ENCODE measurements around the gene SPAG5. TPM values are rescaled to one million over a fixed set of nuclear protein-coding genes. Genes with fewer than 3 reads are reported as not detected.

Gene SPAG5
- total RNA-seq, 1 donor: 6.2 TPM

GRCh38 chr17:28547096-28547622 is 51.7 kb downstream of the SPAG5 start:
- no peak for DNase-seq (ENCODE audit: low read depth in 2 of 3, low spot score in 2 of 3)

- DNase-seq (ENCODE audit: low read depth in 2 of 3, low spot score in 2 of 3): no peak
These were observed 52.9 kb downstream of the SPAG5 start for GRCh38 chr17:28545787-28546415.

- DNase-seq (ENCODE audit: low read depth in 2 of 3, low spot score in 2 of 3): no peak
These were observed 53.7 kb downstream of the SPAG5 start for GRCh38 chr17:28545141-28545503.

GRCh38 chr17:28544402-28545140 is 54.3 kb downstream of the SPAG5 start:
- no peak for DNase-seq (ENCODE audit: low read depth in 2 of 3, low spot score in 2 of 3)

- no peak for DNase-seq (ENCODE audit: low read depth in 2 of 3, low spot score in 2 of 3)
These were observed 57.4 kb downstream of the SPAG5 start for GRCh38 chr17:28541439-28541838.

GRCh38 chr17:28540231-28540630 is 58.6 kb downstream of the SPAG5 start:
- no peak for DNase-seq (ENCODE audit: low read depth in 2 of 3, low spot score in 2 of 3)

- DNase-seq (ENCODE audit: low read depth in 2 of 3, low spot score in 2 of 3): no peak
These were observed 60.4 kb downstream of the SPAG5 start for GRCh38 chr17:28538296-28538895.

GRCh38 chr17:28537219-28537610 is 61.6 kb downstream of the SPAG5 start:
- DNase-seq (ENCODE audit: low read depth in 2 of 3, low spot score in 2 of 3): no peak

GRCh38 chr17:28536532-28537218 is 62.1 kb downstream of the SPAG5 start:
- DNase-seq (ENCODE audit: low read depth in 2 of 3, low spot score in 2 of 3): no peak

GRCh38 chr17:28534740-28535375 is 64.0 kb downstream of the SPAG5 start:
- DNase-seq (ENCODE audit: low read depth in 2 of 3, low spot score in 2 of 3): no peak

- DNase-seq (ENCODE audit: low read depth in 2 of 3, low spot score in 2 of 3): no peak
These were observed 65.6 kb downstream of the SPAG5 start for GRCh38 chr17:28533091-28533807.

- DNase-seq (ENCODE audit: low read depth in 2 of 3, low spot score in 2 of 3): no peak
These were observed 66.5 kb downstream of the SPAG5 start for GRCh38 chr17:28532050-28532960.

GRCh38 chr17:28530926-28531325 is 67.9 kb downstream of the SPAG5 start:
- DNase-seq (ENCODE audit: low read depth in 2 of 3, low spot score in 2 of 3): no peak

- no peak for DNase-seq (ENCODE audit: low read depth in 2 of 3, low spot score in 2 of 3)
These were observed 68.6 kb downstream of the SPAG5 start for GRCh38 chr17:28530250-28530649.

- no peak for DNase-seq (ENCODE audit: low read depth in 2 of 3, low spot score in 2 of 3)
These were observed 69.8 kb downstream of the SPAG5 start for GRCh38 chr17:28529013-28529400.

- DNase-seq (ENCODE audit: low read depth in 2 of 3, low spot score in 2 of 3): no peak
These were observed 70.4 kb downstream of the SPAG5 start for GRCh38 chr17:28528327-28529012.

- no peak for DNase-seq (ENCODE audit: low read depth in 2 of 3, low spot score in 2 of 3)
These were observed 71.0 kb downstream of the SPAG5 start for GRCh38 chr17:28527859-28528258.

All from hematopoietic multipotent progenitor cell (in vitro differentiated cells).